SJSA1 (cell line): ENCODE data around the gene CX3CL1. TPM values are rescaled to one million over a fixed set of nuclear protein-coding genes. Genes with fewer than 3 reads are reported as not detected.
A peak's percentile ranks its signal among the peaks of the same experiment; 100 is the strongest.

Experiments used
- DNase-seq, 2 experiments: peaks; one replicate each; pipeline ENCODE4 v3.0.0-alpha.2; 2015 to 2020; ENCODE audit warnings: low spot score in 2 of 2, low read depth in 1 of 2
- H3K27ac ChIP-seq: fragments of 250-450 bp; sonication (Bioruptor Pico); 2 replicates; pipeline ENCODE4 v1.5.1; 2020; ENCODE audit warnings: mild to moderate bottlenecking, moderate library complexity
- H3K27me3 ChIP-seq: fragments of 250-450 bp; sonication (Bioruptor Pico); replicated peaks from 2 replicates; pipeline ENCODE4 v1.5.1; 2020; ENCODE audit warnings: mild to moderate bottlenecking, moderate library complexity
- H3K36me3 ChIP-seq: fragments of 250-450 bp; sonication (Bioruptor Pico); 2 replicates; pipeline ENCODE4 v1.5.1; 2020; ENCODE audit warnings: mild to moderate bottlenecking
- H3K4me1 ChIP-seq: fragments of 250-450 bp; sonication (Bioruptor Pico); replicated peaks from 2 replicates; pipeline ENCODE4 v1.6.1; 2021; ENCODE audit warnings: mild to moderate bottlenecking
- H3K4me3 ChIP-seq: fragments of 250-450 bp; sonication (Bioruptor Pico); 2 replicates; pipeline ENCODE4 v1.5.1; 2020; ENCODE audit warnings: mild to moderate bottlenecking
- H3K9me3 ChIP-seq: fragments of 250-450 bp; sonication (Bioruptor Pico); replicated peaks from 2 replicates; pipeline ENCODE4 v1.5.1; 2020; ENCODE audit warnings: mild to moderate bottlenecking
- total RNA-seq: library from RNA; depleted of rRNA; stranded (reverse); fragments of >200 nt; shearing (Covaris generic); gene quantifications from 2 replicates; pipeline ENCODE4 v1.2.3, GENCODE V29; 2014

Gene CX3CL1
- total RNA-seq, 1 experiment from 2014 or later = 0.18 TPM

DNA sequence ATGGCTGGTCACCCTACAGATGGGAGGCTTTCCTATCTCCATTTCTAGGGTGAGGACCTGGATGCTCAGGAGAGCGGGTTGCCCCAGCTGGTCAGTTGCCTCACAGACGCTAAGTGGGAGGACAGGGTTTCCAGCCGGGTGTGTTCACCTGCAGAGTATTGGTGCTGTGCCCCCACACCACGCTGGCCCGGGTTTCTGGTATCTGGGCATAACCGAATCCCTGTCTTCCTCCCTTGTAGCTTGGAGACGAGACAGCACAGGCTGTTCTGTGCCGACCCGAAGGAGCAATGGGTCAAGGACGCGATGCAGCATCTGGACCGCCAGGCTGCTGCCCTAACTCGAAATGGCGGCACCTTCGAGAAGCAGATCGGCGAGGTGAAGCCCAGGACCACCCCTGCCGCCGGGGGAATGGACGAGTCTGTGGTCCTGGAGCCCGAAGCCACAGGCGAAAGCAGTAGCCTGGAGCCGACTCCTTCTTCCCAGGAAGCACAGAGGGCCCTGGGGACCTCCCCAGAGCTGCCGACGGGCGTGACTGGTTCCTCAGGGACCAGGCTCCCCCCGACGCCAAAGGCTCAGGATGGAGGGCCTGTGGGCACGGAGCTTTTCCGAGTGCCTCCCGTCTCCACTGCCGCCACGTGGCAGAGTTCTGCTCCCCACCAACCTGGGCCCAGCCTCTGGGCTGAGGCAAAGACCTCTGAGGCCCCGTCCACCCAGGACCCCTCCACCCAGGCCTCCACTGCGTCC is 9.7 kb downstream of the CX3CL1 start:
- no peak overlapping the region for H3K4me3 ChIP-seq
- H3K27me3 ChIP-seq = no peaks in the 10 kb centered on the region
- H3K9me3 ChIP-seq = no peaks in the 10 kb centered on the region
- no peaks in the 10 kb centered on the region for H3K36me3 ChIP-seq
- no peak for DNase-seq
- H3K27ac ChIP-seq = no peak overlapping the region
- peaks cover 40% of the 10 kb centered on the region for H3K4me1 ChIP-seq

DNA sequence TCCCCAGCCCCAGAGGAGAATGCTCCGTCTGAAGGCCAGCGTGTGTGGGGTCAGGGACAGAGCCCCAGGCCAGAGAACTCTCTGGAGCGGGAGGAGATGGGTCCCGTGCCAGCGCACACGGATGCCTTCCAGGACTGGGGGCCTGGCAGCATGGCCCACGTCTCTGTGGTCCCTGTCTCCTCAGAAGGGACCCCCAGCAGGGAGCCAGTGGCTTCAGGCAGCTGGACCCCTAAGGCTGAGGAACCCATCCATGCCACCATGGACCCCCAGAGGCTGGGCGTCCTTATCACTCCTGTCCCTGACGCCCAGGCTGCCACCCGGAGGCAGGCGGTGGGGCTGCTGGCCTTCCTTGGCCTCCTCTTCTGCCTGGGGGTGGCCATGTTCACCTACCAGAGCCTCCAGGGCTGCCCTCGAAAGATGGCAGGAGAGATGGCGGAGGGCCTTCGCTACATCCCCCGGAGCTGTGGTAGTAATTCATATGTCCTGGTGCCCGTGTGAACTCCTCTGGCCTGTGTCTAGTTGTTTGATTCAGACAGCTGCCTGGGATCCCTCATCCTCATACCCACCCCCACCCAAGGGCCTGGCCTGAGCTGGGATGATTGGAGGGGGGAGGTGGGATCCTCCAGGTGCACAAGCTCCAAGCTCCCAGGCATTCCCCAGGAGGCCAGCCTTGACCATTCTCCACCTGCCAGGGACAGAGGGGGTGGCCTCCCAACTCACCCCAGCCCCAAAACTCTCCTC is 10.4 kb downstream of the CX3CL1 start:
- Histone ChIP-seq H3K4me1 (peaks cover 37% of the 10 kb centered on the region), H3K27me3 (no peaks in the 10 kb centered on the region), H3K36me3 (no peaks in the 10 kb centered on the region), H3K27ac (no peak overlapping the region), H3K4me3 (no peak overlapping the region), H3K9me3 (no peaks in the 10 kb centered on the region)
- no peak for DNase-seq

DNA sequence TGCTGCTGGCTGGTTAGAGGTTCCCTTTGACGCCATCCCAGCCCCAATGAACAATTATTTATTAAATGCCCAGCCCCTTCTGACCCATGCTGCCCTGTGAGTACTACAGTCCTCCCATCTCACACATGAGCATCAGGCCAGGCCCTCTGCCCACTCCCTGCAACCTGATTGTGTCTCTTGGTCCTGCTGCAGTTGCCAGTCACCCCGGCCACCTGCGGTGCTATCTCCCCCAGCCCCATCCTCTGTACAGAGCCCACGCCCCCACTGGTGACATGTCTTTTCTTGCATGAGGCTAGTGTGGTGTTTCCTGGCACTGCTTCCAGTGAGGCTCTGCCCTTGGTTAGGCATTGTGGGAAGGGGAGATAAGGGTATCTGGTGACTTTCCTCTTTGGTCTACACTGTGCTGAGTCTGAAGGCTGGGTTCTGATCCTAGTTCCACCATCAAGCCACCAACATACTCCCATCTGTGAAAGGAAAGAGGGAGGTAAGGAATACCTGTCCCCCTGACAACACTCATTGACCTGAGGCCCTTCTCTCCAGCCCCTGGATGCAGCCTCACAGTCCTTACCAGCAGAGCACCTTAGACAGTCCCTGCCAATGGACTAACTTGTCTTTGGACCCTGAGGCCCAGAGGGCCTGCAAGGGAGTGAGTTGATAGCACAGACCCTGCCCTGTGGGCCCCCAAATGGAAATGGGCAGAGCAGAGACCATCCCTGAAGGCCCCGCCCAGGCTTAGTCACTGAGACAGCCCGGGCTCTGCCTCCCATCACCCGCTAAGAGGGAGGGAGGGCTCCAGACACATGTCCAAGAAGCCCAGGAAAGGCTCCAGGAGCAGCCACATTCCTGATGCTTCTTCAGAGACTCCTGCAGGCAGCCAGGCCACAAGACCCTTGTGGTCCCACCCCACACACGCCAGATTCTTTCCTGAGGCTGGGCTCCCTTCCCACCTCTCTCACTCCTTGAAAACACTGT is 11.3 kb downstream of the CX3CL1 start:
- Histone ChIP-seq H3K27ac (no peak overlapping the region), H3K27me3 (no peaks in the 10 kb centered on the region), H3K4me1 (peaks cover 29% of the 10 kb centered on the region), H3K36me3 (no peaks in the 10 kb centered on the region), H3K4me3 (no peak overlapping the region), H3K9me3 (no peaks in the 10 kb centered on the region)
- DNase-seq = peak; percentile 48 to 72

GRCh38 chr16:57384248-57385070 is 12.2 kb downstream of the CX3CL1 start:
- Histone ChIP-seq H3K4me3 (no peak overlapping the region), H3K9me3 (no peaks in the 10 kb centered on the region), H3K4me1 (peaks cover 25% of the 10 kb centered on the region), H3K27me3 (no peaks in the 10 kb centered on the region), H3K36me3 (no peaks in the 10 kb centered on the region), H3K27ac (no peak overlapping the region)
- DNase-seq = no peak

DNA sequence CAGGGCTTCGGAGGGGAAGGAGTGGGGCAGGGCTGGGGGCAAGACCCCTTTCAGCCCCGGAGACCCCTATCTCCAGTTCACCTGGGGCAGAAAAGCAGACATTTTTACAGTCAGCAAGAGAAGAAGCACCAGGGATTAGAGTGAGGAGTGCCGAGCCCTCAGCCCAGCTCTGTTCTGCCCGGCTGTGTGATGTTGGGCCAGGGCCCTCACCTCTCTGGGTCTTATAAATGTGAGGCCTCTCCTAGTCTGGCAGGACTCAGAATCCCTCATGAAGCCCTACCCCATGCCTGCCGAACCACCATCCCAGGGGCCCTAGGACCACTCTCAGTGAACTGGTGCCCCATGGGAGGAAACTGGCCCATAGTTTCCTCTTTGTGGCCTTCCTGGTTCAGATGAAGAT is 12.8 kb downstream of the CX3CL1 start:
- Histone ChIP-seq H3K36me3 (no peaks in the 10 kb centered on the region), H3K27me3 (no peaks in the 10 kb centered on the region), H3K27ac (no peak overlapping the region), H3K9me3 (no peaks in the 10 kb centered on the region), H3K4me3 (no peak overlapping the region), H3K4me1 (peaks cover 25% of the 10 kb centered on the region)
- DNase-seq = no peak

GRCh38 chr16:57386381-57386951 is 14.2 kb downstream of the CX3CL1 start:
- Histone ChIP-seq H3K36me3 (no peaks in the 10 kb centered on the region), H3K9me3 (no peaks in the 10 kb centered on the region)
- DNase-seq = peak in 1 of 2 experiments; percentile 38

DNA sequence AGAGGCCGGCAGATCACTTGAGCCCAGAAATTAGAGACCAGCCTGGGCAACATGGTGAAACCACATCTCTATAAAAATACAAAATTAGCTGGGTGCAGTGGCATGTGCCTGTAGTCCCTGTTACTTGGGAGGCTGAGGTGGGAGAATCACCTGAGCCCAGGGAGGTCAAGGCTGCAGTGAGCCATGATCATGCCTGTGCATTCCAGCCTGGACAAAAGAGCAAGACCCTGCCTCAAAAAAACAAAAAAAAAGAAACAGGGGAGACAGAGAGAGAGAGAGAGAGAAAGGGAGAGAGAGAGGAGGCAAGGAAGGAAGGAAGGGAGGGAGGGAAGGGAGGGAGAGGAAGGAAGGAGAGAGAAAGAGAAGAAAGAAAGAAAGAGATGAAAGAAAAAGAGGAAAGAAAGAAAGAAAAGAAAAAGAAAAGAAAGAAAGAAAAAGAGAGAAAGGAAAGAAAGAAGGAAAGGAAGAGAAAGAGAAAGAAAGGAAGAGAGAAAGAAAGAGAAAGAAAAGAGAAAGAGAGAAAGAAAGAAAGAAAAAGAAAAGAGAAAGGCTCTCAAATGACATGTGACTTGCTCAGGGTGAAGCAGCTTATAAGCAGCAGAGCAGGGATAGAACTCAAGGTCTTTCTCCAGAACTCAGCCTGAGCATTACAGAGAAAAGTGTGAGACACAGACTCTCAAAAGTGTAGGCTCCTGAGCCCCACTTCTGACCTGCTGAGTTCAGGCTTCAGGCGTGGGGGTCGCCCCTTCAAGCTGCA is 15.5 kb downstream of the CX3CL1 start:
- H3K4me3 ChIP-seq = no peak overlapping the region
- DNase-seq = no peak
- H3K36me3 ChIP-seq = no peaks in the 10 kb centered on the region
- peaks cover 25% of the 10 kb centered on the region for H3K4me1 ChIP-seq
- H3K9me3 ChIP-seq = no peaks in the 10 kb centered on the region
- no peak overlapping the region for H3K27ac ChIP-seq
- H3K27me3 ChIP-seq = no peaks in the 10 kb centered on the region

More at GRCh38 chr16:57386381-57386951, 14.2 kb downstream of the CX3CL1 start:
- Histone ChIP-seq H3K27ac (no peak overlapping the region), H3K4me3 (no peak overlapping the region), H3K4me1 (peaks cover 25% of the 10 kb centered on the region), H3K27me3 (no peaks in the 10 kb centered on the region)

DNA sequence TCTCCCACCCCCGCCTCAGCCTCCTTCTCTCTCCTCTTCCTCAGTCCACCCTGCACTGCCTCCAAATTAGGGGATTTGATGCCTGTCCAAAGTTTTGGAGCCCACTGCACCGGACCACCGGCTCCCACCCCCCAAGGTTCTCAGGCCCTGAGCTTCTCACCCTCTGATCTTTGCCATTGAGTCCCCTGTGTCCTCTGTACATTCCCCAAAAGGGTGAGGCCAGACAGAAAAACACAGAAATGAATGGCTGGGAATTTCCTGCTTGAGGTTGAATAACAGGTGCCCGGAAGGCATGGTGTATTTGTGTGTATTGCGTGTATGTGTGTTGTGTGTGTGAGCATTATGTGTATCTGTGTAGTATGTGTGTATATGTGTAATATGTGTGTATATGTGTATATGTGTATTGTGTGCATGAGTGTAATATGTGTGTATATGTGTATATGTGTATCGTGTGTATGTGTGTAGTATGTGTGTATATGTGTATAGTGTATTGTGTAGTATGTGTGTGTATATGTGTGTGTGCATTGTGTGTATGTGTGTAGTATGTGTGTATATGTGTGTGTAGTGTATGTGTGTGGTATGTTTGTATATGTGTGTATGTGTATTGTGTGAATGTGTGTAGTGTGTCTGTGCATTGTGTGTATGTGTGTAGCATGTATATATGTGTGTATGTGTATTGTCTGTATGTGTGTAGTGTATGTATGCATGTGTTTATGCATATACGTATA is 16.2 kb downstream of the CX3CL1 start:
- Histone ChIP-seq H3K4me3 (no peak overlapping the region), H3K9me3 (no peaks in the 10 kb centered on the region), H3K36me3 (no peaks in the 10 kb centered on the region), H3K27ac (no peak overlapping the region), H3K4me1 (peaks cover 24% of the 10 kb centered on the region), H3K27me3 (no peaks in the 10 kb centered on the region)
- DNase-seq = no peak

DNA sequence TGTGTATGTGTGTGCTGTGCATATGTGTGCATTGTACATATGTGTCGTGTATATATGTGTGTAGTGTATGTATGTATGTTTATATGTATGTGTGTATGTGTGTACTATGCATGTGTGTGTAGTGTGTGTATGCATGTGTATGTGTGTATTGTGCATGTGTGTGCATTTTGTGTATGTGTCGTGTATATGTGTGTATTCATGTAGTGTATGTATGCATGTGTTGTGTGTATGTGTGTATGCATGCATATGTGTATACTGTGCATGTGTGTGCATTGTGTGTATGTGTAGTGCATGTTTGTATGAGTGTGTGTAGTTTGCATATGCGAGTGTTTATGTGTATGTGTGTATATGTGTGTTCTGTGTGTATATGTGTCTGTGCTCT is 16.8 kb downstream of the CX3CL1 start:
- H3K27me3 ChIP-seq = no peaks in the 10 kb centered on the region
- no peak overlapping the region for H3K4me3 ChIP-seq
- DNase-seq = no peak
- H3K36me3 ChIP-seq = no peaks in the 10 kb centered on the region
- no peak overlapping the region for H3K27ac ChIP-seq
- no peaks in the 10 kb centered on the region for H3K9me3 ChIP-seq
- peaks cover 19% of the 10 kb centered on the region for H3K4me1 ChIP-seq

DNA sequence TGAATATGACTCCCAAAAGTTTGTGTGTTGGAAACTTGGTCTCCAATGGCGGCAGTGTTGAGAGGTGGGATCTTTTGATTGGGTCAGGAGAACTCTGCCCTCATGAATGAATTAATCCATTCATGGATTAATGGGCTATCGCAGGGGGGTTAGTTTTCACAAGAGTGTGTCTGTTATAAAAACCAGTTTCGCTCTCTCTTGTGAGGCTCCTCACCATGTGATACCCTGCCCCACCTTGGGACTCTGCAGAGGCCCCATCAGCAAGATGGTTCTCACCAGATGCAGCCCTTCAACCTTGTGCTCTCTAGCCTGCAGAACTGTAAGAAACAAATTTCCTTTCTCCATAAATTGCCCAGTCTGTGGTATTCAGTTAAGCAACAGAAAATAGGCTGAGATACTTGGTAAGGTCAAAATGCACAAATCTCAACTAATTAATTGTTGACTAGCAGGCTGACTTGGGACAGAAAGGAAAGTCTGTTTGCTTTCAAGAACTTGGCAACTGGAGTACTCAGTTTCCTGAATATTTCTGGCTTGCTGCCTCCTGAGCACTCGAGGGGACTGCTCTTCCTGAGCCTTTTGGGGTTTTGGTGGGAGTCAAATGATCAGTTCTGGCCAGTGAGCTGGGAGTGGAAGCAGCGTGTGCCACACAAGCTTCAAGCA is 18.5 kb downstream of the CX3CL1 start:
- Histone ChIP-seq H3K9me3 (no peaks in the 10 kb centered on the region; the same call in 1 of the 2 replicates), H3K4me3 (no peak overlapping the region), H3K27ac (no peak overlapping the region), H3K36me3 (no peaks in the 10 kb centered on the region), H3K27me3 (no peaks in the 10 kb centered on the region), H3K4me1 (peaks cover 18% of the 10 kb centered on the region)
- no peak for DNase-seq

DNA sequence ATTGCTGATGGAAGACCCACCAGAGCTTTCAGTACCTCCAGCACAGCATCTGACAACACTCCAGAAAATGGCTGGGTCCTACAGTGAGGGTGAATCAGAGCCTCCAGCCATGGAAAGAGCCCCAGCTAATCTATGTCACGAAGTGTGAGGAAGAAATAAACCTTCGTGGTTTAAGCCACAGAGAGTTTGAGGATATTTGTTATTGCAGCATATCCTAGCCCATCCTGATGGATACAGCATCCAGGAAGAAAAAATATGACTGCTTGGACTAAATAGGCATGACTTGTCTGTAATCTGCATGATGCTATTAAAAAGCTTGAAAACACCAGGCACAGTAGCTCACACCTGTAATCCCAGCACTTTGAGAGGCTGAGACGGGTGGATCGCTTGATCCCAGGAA is 19.0 kb downstream of the CX3CL1 start:
- no peak for DNase-seq
- no peak overlapping the region for H3K27ac ChIP-seq
- H3K4me3 ChIP-seq = no peak overlapping the region
- no peaks in the 10 kb centered on the region for H3K27me3 ChIP-seq
- H3K4me1 ChIP-seq = peaks cover 15% of the 10 kb centered on the region
- H3K36me3 ChIP-seq = no peaks in the 10 kb centered on the region
- no peaks in the 10 kb centered on the region; the same call in 1 of the 2 replicates for H3K9me3 ChIP-seq
